GM21390 (cell line): ENCODE results near the gene TXNDC8.
A peak's percentile ranks its signal among the peaks of the same experiment; 100 is the strongest.
"Not testable (repeated sequence)": the region's sequence is repeated elsewhere in the genome, so short reads cannot be mapped to it uniquely, and the experiment has no call there.

ENCODE experiments used
- ATAC-seq: cut with Tn5 transposase; IDR thresholded peaks from one replicate; pipeline ENCODE4 v1.9.1; 2021; ENCODE audit not compliant: unreplicated experiment

Gene TXNDC8

GRCh38 chr9:110328763-110329162 is 8.9 kb downstream of the TXNDC8 start:
- ATAC-seq: no peak

GRCh38 chr9:110327716-110328115 is 9.9 kb downstream of the TXNDC8 start:
- no peak for ATAC-seq

GRCh38 chr9:110323818-110324217 is 13.8 kb downstream of the TXNDC8 start:
- no peak for ATAC-seq

GRCh38 chr9:110320651-110321445 is 16.8 kb downstream of the TXNDC8 start:
- no peak for ATAC-seq

GRCh38 chr9:110319781-110320492 is 17.7 kb downstream of the TXNDC8 start:
- no peak for ATAC-seq

GRCh38 chr9:110317911-110318310 is 19.8 kb downstream of the TXNDC8 start:
- no peak for ATAC-seq

- peak; percentile 99 for ATAC-seq
These were observed 21.2 kb downstream of the TXNDC8 start for GRCh38 chr9:110316261-110317075.

GRCh38 chr9:110311978-110312377 is 25.7 kb downstream of the TXNDC8 start:
- ATAC-seq: not testable (repeated sequence)

GRCh38 chr9:110309681-110310080 is 28.0 kb downstream of the TXNDC8 start:
- no peak for ATAC-seq

GRCh38 chr9:110308633-110309038 is 29.0 kb downstream of the TXNDC8 start:
- ATAC-seq: peak; percentile 63

- no peak for ATAC-seq
These were observed 30.5 kb downstream of the TXNDC8 start for GRCh38 chr9:110307191-110307590.

- ATAC-seq: no peak
These were observed 34.5 kb downstream of the TXNDC8 start for GRCh38 chr9:110303133-110303532.

GRCh38 chr9:110298043-110298605 is 39.5 kb downstream of the TXNDC8 start:
- ATAC-seq: no peak

- no peak for ATAC-seq
These were observed 44.4 kb downstream of the TXNDC8 start for GRCh38 chr9:110293248-110293647.

- no peak for ATAC-seq
These were observed 45.6 kb downstream of the TXNDC8 start for GRCh38 chr9:110291921-110292557.

GRCh38 chr9:110290001-110290400 is 47.7 kb downstream of the TXNDC8 start:
- no peak for ATAC-seq

- no peak for ATAC-seq
These were observed 49.2 kb downstream of the TXNDC8 start for GRCh38 chr9:110288503-110288902.

GRCh38 chr9:110287289-110287680 is 50.4 kb downstream of the TXNDC8 start:
- no peak for ATAC-seq

- ATAC-seq: no peak
These were observed 53.3 kb downstream of the TXNDC8 start for GRCh38 chr9:110284211-110284844.

- no peak for ATAC-seq
These were observed 53.9 kb downstream of the TXNDC8 start for GRCh38 chr9:110283751-110284150.
